B cell (primary cell): ENCODE measurements around the gene SEPHS2. TPM values are rescaled to one million over a fixed set of nuclear protein-coding genes. Genes with fewer than 3 reads are reported as not detected.

Experiments
- ATAC-seq: fragments of 200-7000 bp; cut with Tn5 transposase; one replicate; pipeline ENCODE4 v1.10.0; 2021; ENCODE audit warnings: low read depth, mild to moderate bottlenecking, moderate number of reproducible peaks, moderate library complexity
- CTCF ChIA-PET: fragments of 350-600 bp; sonication (Branson Sonifier 250); formaldehyde crosslinking; loops from one replicate; lab custom pipeline; 2021; ENCODE audit warnings: antibody characterized with exemption, inconsistent platforms; lab: Charles Lee
- POLR2A ChIA-PET: fragments of 350-600 bp; sonication (Branson Sonifier 250); formaldehyde crosslinking; loops from one replicate; lab custom pipeline; 2021; ENCODE audit warnings: antibody characterized with exemption; lab: Charles Lee
- DNase-seq: peaks from one replicate; pipeline ENCODE4 v3.0.0; 2013
- H2AFZ ChIP-seq: 2 replicates; pipeline ENCODE4 v1.6.1; 2012; ENCODE audit warnings: mild to moderate bottlenecking, low read depth, low read length; ENCODE audit not compliant: insufficient read depth, poor library complexity, severe bottlenecking
- H3K27ac ChIP-seq, 2 donors: 1 replicate in 1 of 2; 2 replicates in 1 of 2; pipeline ENCODE4 v1.5.1; 2012 to 2013; ENCODE audit warnings: low read length in 2 of 2, mild to moderate bottlenecking in 2 of 2, moderate library complexity in 1 of 2
- H3K27me3 ChIP-seq, 4 experiments: fragments of 200-600 bp in 1 of 4; sonication (generic) in 1 of 4; replicated peaks in 1 of 4; 1 replicate in 2 of 4; 2 replicates in 2 of 4; pipeline versions ENCODE4 v1.6.1 to v1.7.0; 2013 to 2016; ENCODE audit warnings: low read length in 3 of 4, mild to moderate bottlenecking in 2 of 4, mixed read lengths in 1 of 4, moderate library complexity in 1 of 4; ENCODE audit not compliant: insufficient read depth in 4 of 4, control insufficient read depth in 3 of 4; ENCODE audit errors: control extremely low read depth in 1 of 4
- H3K36me3 ChIP-seq, 2 experiments: replicated peaks in 1 of 2; 1 replicate in 1 of 2; 2 replicates in 1 of 2; pipeline versions ENCODE4 v1.6.1 to v1.7.1; 2013; ENCODE audit warnings: low read length in 1 of 2; ENCODE audit not compliant: insufficient read depth in 2 of 2, control insufficient read depth in 1 of 2; ENCODE audit errors: control extremely low read depth in 1 of 2, extremely low read depth in 1 of 2
- H3K4me1 ChIP-seq, 2 donors: fragments of 200-600 bp in 1 of 2; sonication (generic) in 1 of 2; 1 replicate in 1 of 2; 2 replicates in 1 of 2; pipeline versions ENCODE4 v1.5.1 to v1.6.1; 2013 to 2017; ENCODE audit warnings: low read length in 2 of 2; ENCODE audit not compliant: control insufficient read depth in 2 of 2, insufficient read depth in 2 of 2
- H3K4me2 ChIP-seq: replicated peaks from 2 replicates; pipeline ENCODE3; 2012; ENCODE audit warnings: mild to moderate bottlenecking, low read depth, low read length; ENCODE audit not compliant: poor library complexity, severe bottlenecking
- H3K4me3 ChIP-seq, 5 experiments: fragments of 200-600 bp in 1 of 5; sonication (generic) in 1 of 5; 1 replicate in 3 of 5; 2 replicates in 2 of 5; pipeline versions ENCODE4 v1.5.1 to v1.7.0; 2011 to 2016; ENCODE audit warnings: low read length in 4 of 5, mild to moderate bottlenecking in 4 of 5, low read depth in 2 of 5, control low read depth in 1 of 5, moderate library complexity in 1 of 5; ENCODE audit not compliant: insufficient read depth in 1 of 5; ENCODE audit errors: control extremely low read depth in 1 of 5, extremely low read depth in 1 of 5
- H3K79me2 ChIP-seq: fragments of 200-600 bp; sonication (generic); one replicate; pipeline ENCODE4 v1.6.0; 2016; ENCODE audit warnings: low read length; ENCODE audit not compliant: control insufficient read depth, insufficient read depth
- H3K9ac ChIP-seq: fragments of 200-600 bp; sonication (generic); 2 replicates; pipeline ENCODE4 v1.6.1; 2017; ENCODE audit warnings: mild to moderate bottlenecking, low read length, moderate library complexity
- H3K9me3 ChIP-seq, 3 donors: one replicate each; pipeline versions ENCODE4 v1.6.1 to v1.7.1; 2013; ENCODE audit warnings: low read length in 2 of 3; ENCODE audit not compliant: control insufficient read depth in 2 of 3, insufficient read depth in 1 of 3; ENCODE audit errors: control extremely low read depth in 1 of 3
- H4K20me1 ChIP-seq: 2 replicates; pipeline ENCODE4 v1.6.0; 2012; ENCODE audit warnings: mild to moderate bottlenecking, low read length; ENCODE audit not compliant: insufficient read depth, control insufficient read depth, poor library complexity, severe bottlenecking
- H3K27ac Mint-ChIP-seq: one replicate; pipeline ENCODE4 v1.8.0; 2021; ENCODE audit warnings: mixed read lengths
- H3K27me3 Mint-ChIP-seq: one replicate; pipeline ENCODE4 v1.8.0; 2021; ENCODE audit warnings: mixed read lengths
- H3K4me1 Mint-ChIP-seq: one replicate; pipeline ENCODE4 v1.8.0; 2021; ENCODE audit warnings: mixed read lengths
- H3K4me3 Mint-ChIP-seq: one replicate; pipeline ENCODE4 v1.8.0; 2021; ENCODE audit warnings: mixed read lengths
- H3K9me3 Mint-ChIP-seq: one replicate; pipeline ENCODE4 v1.8.0; 2022; ENCODE audit warnings: mixed read lengths; ENCODE audit not compliant: insufficient read depth
- EZH2 ChIP-seq: IDR thresholded peaks from 2 replicates; pipeline ENCODE4 v1.6.1; 2012; ENCODE audit warnings: borderline replicate concordance, low read depth, mild to moderate bottlenecking, moderate library complexity, low read length; ENCODE audit not compliant: insufficient read depth, poor library complexity, severe bottlenecking
- WGBS: methylation state at CpG from one replicate; pipeline ENCODE4 v1.1.5; 2013; ENCODE audit warnings: missing lambda C conversion rate; ENCODE audit not compliant: insufficient coverage; 5-methylcytosine and 5-hydroxymethylcytosine counted together
- intact Hi-C: fragments of 100-400 bp; cut with micrococcal nuclease; formaldehyde crosslinking; loops from one replicate; pipeline ENCODE4 v1.10.0; 2022
- polyA plus RNA-seq: library from polyadenylated mRNA; depleted of rRNA; stranded (reverse); fragments of >200 nt; gene quantifications from 2 replicates; pipeline ENCODE4 v1.2.3, GENCODE V29; 2012
- total RNA-seq, 2 donors: library from RNA; stranded (reverse); fragments of 120-200 nt in 1 of 2; gene quantifications; 1 replicate in 1 of 2; 2 replicates in 1 of 2; pipeline versions ENCODE4 v1.2.3 to v1.2.4, GENCODE V29; 2013 to 2022
- TF ChIP-seq, protein P1 (sequence below): fragments of 200-600 bp; IDR thresholded peaks from one replicate; pipeline ENCODE4 v1.8.0; 2022; ENCODE audit warnings: antibody characterized with exemption, mild to moderate bottlenecking

SEPHS2 gene
- total and polyA plus RNA-seq, 2 donors (not counting 1 experiment from before 2014, with no cell fraction given) = 13.8 to 63.2 TPM

DNA sequence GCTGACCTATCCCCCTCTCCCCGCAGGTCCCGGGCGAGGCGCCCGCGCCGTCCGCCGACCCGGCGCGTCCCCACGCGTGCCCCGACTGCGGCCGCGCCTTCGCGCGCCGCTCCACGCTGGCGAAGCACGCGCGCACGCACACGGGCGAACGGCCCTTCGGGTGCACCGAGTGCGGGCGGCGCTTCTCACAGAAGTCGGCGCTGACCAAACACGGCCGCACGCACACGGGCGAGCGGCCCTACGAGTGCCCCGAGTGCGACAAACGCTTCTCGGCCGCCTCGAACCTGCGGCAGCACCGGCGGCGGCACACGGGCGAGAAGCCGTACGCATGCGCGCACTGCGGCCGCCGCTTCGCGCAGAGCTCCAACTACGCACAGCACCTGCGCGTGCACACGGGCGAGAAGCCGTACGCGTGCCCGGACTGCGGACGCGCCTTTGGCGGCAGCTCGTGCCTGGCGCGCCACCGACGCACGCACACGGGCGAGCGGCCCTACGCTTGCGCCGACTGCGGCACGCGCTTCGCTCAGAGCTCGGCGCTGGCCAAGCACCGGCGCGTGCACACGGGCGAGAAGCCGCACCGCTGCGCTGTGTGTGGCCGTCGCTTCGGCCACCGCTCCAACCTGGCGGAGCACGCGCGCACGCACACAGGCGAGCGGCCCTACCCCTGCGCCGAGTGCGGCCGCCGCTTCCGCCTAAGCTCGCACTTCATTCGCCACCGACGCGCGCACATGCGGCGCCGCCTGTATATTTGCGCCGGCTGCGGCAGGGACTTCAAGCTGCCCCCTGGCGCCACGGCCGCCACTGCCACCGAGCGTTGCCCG lies 27.9 kb downstream of the SEPHS2 start:
- 12% methylated on average over 140 of the region's 140 CpGs for WGBS
- H3K4me3 ChIP-seq = peak overlapping the region; percentile 33 to 75 (median 66)
- H3K9me3 ChIP-seq = no peaks in the 10 kb centered on the region
- Mint-ChIP-seq H3K4me1 (peaks cover 7% of the 10 kb centered on the region), H3K27me3 (no peaks in the 10 kb centered on the region), H3K9me3 (no peaks in the 10 kb centered on the region), H3K4me3 (peak overlapping the region; percentile 77), H3K27ac (peak overlapping the region; percentile 72)
- H3K9ac ChIP-seq = peak overlapping the region; percentile 70
- H3K27ac ChIP-seq = peak overlapping the region; percentile 47 to 73
- ChIA-PET POLR2A (interaction anchor here (0.5 to 1.9 kb wide), 26 partner anchors 10 to 1478 kb away, joined by 3 to 18 read pairs (median 4); partner anchors contain the start of genes CD2BP2, CORO1A, DCTPP1 and PRR14), CTCF (interaction anchor here (0.6 to 5.3 kb wide), 18 partner anchors 9 to 326 kb away, joined by 3 to 43 read pairs (median 4); partner anchors contain the start of genes DCTPP1, SEPTIN1, TBC1D10B and TBX6)
- peaks cover 13% of the 10 kb centered on the region for H3K79me2 ChIP-seq
- ATAC-seq = peak; percentile 87
- peaks cover 5 to 12% of the 10 kb centered on the region in 2 donors for H3K4me1 ChIP-seq
- peak overlapping the region; percentile 84 for H2AFZ ChIP-seq
- peaks cover 2 to 13% of the 10 kb centered on the region in 2 experiments for H3K36me3 ChIP-seq
- peak overlapping the region; percentile 82 for H3K4me2 ChIP-seq
- H3K27me3 ChIP-seq = no peaks in the 10 kb centered on the region
- no peaks in the 10 kb centered on the region for H4K20me1 ChIP-seq
- TF ChIP-seq, protein P1, sequence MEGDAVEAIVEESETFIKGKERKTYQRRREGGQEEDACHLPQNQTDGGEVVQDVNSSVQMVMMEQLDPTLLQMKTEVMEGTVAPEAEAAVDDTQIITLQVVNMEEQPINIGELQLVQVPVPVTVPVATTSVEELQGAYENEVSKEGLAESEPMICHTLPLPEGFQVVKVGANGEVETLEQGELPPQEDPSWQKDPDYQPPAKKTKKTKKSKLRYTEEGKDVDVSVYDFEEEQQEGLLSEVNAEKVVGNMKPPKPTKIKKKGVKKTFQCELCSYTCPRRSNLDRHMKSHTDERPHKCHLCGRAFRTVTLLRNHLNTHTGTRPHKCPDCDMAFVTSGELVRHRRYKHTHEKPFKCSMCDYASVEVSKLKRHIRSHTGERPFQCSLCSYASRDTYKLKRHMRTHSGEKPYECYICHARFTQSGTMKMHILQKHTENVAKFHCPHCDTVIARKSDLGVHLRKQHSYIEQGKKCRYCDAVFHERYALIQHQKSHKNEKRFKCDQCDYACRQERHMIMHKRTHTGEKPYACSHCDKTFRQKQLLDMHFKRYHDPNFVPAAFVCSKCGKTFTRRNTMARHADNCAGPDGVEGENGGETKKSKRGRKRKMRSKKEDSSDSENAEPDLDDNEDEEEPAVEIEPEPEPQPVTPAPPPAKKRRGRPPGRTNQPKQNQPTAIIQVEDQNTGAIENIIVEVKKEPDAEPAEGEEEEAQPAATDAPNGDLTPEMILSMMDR = peak; percentile 17
- no peak for TF ChIP-seq EZH2
- peak; percentile 95 for DNase-seq
- intact Hi-C loops = loop anchor here (1.0 to 5.0 kb wide), 6 partner anchors 12 to 280 kb away; partner anchors contain the start of genes SEPHS2, SRCAP, TBC1D10B and ZNF48
